Mononuclear cell (primary cell): ENCODE measurements around the gene NFX1. TPM values are rescaled to one million over a fixed set of nuclear protein-coding genes. Genes with fewer than 3 reads are reported as not detected.
A peak's percentile ranks its signal among the peaks of the same experiment; 100 is the strongest.

Experiments used
- H3K27me3 ChIP-seq: 2 replicates; pipeline ENCODE4 v1.6.0; 2011; ENCODE audit warnings: low read length, control low read depth; ENCODE audit not compliant: insufficient read depth
- H3K4me1 ChIP-seq: 2 replicates; pipeline ENCODE4 v1.5.1; 2011; ENCODE audit warnings: mild to moderate bottlenecking, low read length, control low read depth; ENCODE audit not compliant: insufficient read depth
- H3K4me3 ChIP-seq: 2 replicates; pipeline ENCODE4 v1.5.1; 2011; ENCODE audit warnings: mild to moderate bottlenecking, low read length, moderate library complexity
- H3K9me3 ChIP-seq: 2 replicates; pipeline ENCODE4 v1.5.1; 2011; ENCODE audit warnings: low read depth, mild to moderate bottlenecking, control low read depth, low read length
- total RNA-seq: library from RNA; depleted of rRNA; stranded (reverse); fragments of >200 nt; gene quantifications from one replicate; pipeline ENCODE4 v1.2.3, GENCODE V29; 2012

The NFX1 gene
- total RNA-seq, 1 donor = 32.0 TPM

DNA sequence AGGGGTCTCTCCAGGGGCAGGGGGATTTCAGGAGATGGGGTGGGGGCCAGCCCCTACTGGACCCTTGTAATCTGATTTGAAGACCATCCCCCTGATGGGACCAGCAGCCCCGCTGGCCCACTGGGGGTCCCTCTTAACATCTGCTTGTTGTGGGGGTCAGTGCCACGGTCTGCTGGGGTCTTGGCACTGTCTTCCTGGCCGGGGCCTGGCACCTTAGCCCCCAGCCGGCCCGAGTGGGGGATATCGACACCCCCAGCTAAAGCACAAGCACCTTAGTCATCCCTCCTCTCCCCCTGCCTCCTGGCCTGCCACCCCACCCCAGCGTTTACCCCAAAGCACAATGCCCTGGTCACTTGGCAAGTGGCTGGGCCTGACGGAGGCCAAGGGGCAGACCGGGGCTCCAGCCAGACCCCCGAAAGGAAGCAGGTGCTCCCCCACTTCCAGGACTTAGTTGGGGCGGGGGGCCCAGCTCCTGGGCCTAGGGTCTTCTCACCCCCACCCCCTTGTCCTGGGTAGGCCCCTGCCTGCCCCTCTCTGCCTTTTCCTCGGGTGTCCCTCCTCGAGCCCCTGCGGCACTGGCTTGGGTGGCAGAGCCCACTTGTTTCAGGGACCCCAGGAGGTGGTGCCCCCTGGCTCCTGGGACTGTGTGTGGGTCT lies 1.4 kb upstream of the NFX1 start:
- no peaks in the 10 kb centered on the region for H3K27me3 ChIP-seq
- H3K4me1 ChIP-seq = peaks cover 36% of the 10 kb centered on the region
- no peak overlapping the region for H3K4me3 ChIP-seq
- H3K9me3 ChIP-seq = no peaks in the 10 kb centered on the region

DNA sequence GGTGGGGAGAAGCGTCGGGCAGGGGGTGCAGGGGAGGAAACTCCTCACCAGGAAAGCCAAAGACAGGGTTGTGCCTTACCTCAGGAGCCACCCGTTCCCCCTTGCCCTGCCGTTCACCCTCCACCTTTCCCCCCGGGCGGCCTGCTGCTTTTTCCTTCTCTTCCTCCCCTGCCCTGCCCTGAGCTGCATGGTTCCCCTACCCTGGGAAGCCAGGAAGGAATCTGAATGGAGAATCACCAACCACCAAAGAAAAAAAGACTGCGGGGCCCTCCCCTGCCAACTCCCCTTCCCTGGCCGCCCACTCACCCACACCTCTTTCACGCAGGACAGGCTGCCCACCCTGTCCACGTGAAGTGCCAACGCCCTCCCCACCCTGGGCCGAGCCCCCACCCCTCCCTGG lies 820 bp upstream of the NFX1 start:
- Histone ChIP-seq H3K4me1 (peaks cover 38% of the 10 kb centered on the region), H3K4me3 (peak overlapping the region; percentile 53), H3K27me3 (no peaks in the 10 kb centered on the region), H3K9me3 (no peaks in the 10 kb centered on the region)

DNA sequence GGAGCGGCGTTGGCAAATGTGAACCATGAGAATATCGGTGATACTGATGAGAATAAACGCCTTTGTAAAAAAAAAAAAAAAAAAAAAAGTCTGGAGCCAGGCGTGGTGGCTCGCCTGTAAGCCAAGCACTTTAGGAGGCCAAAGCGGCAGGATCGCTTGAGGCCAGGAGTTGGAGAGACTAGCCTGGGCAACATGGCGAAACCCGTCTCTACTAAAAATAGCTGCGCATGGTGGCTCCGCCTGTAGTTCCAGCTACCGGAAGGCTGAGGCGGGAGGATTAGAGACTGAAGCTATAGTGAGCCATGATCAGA lies 425 bp upstream of the NFX1 start:
- Histone ChIP-seq H3K4me1 (peaks cover 42% of the 10 kb centered on the region), H3K4me3 (peak overlapping the region; percentile 53), H3K9me3 (no peaks in the 10 kb centered on the region), H3K27me3 (no peaks in the 10 kb centered on the region)

DNA sequence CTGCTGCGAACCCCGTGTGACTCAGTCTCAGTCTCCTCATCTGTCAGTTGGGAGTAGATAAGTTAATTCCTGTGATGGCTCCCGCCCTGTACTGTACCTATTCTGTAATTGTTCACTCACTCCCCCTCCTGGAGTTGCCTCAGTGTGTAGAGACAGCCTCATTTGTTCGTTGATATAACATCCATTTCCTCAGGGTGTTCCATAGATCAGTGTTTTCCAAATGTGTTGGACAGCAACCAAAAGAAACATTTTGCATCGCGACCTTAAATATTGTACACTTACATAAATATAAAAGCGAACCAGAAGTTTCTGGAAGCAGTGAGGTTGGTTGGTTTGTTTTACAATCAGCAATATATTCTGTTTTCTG lies 698 bp downstream of the NFX1 start:
- Histone ChIP-seq H3K4me1 (peaks cover 51% of the 10 kb centered on the region), H3K4me3 (peak overlapping the region; percentile 53)

DNA sequence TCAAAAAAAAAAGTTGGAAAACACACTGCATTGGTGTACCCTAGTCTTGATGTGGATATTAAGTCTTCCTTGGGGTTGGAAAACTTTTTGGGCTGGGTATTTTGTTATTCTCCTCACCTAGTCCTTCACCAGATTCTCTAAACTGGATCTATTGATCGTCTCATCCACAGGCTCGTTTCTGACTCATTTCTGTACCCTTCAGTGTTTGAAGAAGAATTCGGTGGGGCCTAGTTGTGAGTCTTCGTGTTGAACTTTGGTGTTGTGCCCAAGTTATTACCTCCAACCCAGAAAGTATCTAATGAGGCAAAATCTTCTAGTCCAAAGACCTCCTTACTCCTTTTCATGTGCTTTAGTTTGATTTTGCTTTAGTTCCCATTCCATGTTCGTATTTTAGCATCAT lies 1.6 kb downstream of the NFX1 start:
- Histone ChIP-seq H3K9me3 (no peaks in the 10 kb centered on the region), H3K4me1 (peaks cover 60% of the 10 kb centered on the region), H3K27me3 (no peaks in the 10 kb centered on the region), H3K4me3 (no peak overlapping the region)

More for the DNA sequence above, 698 bp downstream of the NFX1 start:
- Histone ChIP-seq H3K9me3 (no peaks in the 10 kb centered on the region), H3K27me3 (no peaks in the 10 kb centered on the region)

DNA sequence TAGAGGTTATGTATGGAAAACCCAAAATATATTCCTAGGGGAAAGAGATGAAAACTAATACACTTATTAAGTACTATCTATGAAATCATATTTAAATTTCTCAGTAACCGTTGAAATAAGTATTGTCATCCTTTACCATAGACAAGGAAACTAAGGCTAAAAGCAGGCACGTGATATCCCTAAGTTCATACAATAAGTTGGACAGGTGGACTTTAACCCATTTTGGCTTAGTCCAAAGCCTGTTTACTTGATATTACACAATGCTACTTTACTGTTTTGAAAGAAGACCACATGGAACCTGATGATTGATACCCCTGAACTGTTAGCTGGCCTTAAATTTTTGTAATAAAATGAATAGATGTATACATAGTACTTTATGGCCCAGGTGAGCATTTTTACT lies 3.5 kb downstream of the NFX1 start:
- Histone ChIP-seq H3K27me3 (no peaks in the 10 kb centered on the region), H3K4me1 (peaks cover 70% of the 10 kb centered on the region), H3K9me3 (no peaks in the 10 kb centered on the region), H3K4me3 (no peak overlapping the region)

DNA sequence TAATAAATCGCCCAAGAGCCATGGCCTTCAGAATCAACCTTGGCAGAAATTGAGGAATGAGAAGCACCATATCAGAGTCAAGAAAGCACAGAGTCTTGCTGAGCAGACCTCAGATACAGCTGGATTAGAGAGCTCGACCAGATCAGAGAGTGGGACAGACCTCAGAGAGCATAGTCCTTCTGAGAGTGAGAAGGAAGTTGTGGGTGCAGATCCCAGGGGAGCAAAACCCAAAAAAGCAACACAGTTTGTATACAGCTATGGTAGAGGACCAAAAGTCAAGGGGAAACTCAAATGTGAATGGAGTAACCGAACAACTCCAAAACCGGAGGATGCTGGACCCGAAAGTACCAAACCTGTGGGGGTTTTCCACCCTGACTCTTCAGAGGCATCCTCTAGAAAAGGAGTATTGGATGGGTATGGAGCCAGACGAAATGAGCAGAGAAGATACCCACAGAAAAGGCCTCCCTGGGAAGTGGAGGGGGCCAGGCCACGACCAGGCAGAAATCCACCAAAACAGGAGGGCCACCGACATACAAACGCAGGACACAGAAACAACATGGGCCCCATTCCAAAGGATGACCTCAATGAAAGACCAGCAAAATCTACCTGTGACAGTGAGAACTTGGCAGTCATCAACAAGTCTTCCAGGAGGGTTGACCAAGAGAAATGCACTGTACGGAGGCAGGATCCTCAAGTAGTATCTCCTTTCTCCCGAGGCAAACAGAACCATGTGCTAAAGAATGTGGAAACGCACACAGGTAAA lies 4.5 kb downstream of the NFX1 start:
- H3K27me3 ChIP-seq = no peaks in the 10 kb centered on the region
- peaks cover 70% of the 10 kb centered on the region for H3K4me1 ChIP-seq
- no peak overlapping the region for H3K4me3 ChIP-seq

DNA sequence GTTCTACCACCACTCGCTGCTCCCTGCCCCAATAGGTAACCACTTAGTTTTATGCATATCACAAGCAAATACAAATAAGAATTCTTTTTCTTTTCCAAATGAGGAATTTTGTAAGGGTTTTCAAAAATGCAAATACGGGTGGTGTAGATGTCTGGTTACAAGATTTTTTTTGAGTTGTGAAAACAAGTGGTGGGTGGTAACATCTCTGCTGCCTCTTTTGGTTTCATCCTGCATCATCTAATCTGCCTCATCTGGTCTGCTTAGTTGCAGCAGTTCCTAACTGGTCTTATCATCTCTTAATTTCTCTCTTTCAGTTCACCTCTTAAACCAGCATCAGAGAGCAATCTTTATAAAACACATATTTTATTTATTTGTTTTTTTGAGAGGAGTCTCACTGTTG lies 5.3 kb downstream of the NFX1 start:
- no peaks in the 10 kb centered on the region for H3K9me3 ChIP-seq
- H3K27me3 ChIP-seq = no peaks in the 10 kb centered on the region
- H3K4me1 ChIP-seq = peaks cover 70% of the 10 kb centered on the region
- H3K4me3 ChIP-seq = no peak overlapping the region

More for the DNA sequence above, 4.5 kb downstream of the NFX1 start:
- no peaks in the 10 kb centered on the region for H3K9me3 ChIP-seq

DNA sequence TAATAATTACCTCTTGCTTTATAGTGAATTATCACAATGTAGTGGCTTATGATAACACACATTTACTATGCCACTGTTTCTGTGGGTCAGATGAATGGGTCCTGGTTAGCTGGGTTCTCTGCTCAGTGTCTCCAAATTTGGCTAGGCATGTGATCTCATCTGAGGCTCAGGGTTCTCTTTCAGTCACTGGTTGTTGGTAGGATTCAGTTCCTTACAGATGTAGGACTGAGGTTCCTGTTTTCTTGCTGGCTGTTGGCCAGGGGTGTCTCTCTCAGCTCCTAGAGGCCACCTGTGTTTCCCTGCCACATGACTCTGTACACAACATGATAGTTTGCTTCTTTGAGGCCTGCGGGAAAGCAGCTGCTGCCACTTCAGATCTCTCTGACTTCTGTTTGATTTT lies 7.1 kb downstream of the NFX1 start:
- H3K4me1 ChIP-seq = peaks cover 55% of the 10 kb centered on the region
- H3K4me3 ChIP-seq = no peak overlapping the region
- H3K9me3 ChIP-seq = no peaks in the 10 kb centered on the region
- H3K27me3 ChIP-seq = no peaks in the 10 kb centered on the region

DNA sequence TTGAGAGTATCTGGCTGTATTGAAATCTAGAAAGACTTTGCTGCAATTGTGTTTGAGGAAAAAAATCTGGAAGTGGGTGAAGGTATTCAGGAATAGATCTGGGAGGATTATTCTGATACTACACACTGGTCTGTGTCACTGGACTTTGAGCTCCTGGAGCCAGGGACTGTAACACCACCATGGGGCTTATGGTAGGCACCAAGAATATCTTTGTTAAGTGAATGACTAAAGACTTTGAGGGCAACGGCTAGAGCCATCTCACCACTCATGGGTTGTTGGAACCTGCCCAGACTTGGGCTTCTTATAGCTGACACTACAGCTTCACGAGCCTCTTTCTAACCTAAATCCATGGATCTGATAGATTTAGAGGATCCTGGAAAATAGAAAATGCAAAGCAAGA lies 10.2 kb downstream of the NFX1 start:
- Histone ChIP-seq H3K4me1 (peaks cover 39% of the 10 kb centered on the region), H3K9me3 (no peaks in the 10 kb centered on the region), H3K27me3 (no peaks in the 10 kb centered on the region), H3K4me3 (no peak overlapping the region)

DNA sequence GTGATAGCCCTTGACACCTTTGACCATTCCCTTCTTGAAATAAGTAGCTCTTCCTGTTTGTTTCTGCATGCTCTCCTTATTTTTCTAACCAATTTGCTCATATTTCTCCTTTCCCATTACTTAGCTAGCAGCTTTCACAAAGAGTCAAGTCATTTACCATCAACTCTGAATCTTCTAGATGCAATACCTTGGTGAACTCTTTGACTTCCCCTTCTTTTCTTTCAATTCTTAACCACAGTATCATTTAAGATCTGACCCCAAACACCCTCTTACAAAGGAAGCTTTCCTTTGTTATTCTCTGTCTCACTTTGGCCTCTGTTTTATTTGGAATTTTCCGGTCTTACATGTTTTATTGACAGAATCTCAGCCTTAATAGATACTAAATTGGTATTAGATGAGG lies 14.0 kb downstream of the NFX1 start:
- Histone ChIP-seq H3K27me3 (no peaks in the 10 kb centered on the region), H3K4me3 (no peak overlapping the region), H3K4me1 (peaks cover 4% of the 10 kb centered on the region), H3K9me3 (no peaks in the 10 kb centered on the region)

DNA sequence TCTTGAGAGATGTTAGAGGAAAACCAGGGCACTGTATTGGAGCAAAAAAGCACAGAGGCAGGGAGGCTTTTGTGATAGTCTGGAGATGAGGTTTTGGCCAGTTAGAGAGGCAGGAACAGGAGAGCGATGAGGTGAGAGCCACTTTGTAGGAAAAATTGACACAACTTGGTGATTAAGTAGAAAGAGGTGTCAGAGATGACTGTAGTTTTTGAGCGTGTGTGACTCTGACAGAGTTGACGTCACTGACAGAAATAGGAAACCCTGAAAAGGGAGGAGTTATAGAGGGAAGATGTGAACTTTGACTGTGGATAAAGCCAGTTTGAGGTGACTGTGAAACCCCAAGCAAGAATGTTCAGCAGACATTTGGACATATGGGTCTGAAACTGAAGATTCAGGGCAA lies 15.7 kb downstream of the NFX1 start:
- Histone ChIP-seq H3K4me1 (peaks cover 3% of the 10 kb centered on the region), H3K27me3 (no peaks in the 10 kb centered on the region), H3K9me3 (no peaks in the 10 kb centered on the region), H3K4me3 (no peak overlapping the region)

DNA sequence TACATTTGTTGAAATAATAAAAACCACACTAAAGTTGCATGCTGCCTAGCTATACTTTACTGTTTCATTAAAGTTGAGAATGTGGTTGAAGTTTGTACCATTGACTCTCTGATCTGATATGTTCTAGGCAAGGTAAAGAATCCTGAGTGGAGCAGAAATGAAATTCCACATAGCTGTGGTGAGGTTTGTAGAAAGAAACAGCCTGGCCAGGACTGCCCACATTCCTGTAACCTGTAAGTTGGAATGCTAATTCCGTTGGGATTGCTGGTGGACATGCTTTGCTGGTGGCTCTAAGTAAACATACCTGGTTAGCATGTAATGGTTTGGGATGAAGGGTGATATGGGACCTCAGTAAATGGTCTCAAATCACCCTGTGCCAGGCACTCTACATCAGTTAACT lies 16.8 kb downstream of the NFX1 start:
- no peak overlapping the region for H3K4me3 ChIP-seq
- peaks cover 3% of the 10 kb centered on the region for H3K4me1 ChIP-seq
- H3K9me3 ChIP-seq = no peaks in the 10 kb centered on the region
- H3K27me3 ChIP-seq = no peaks in the 10 kb centered on the region

DNA sequence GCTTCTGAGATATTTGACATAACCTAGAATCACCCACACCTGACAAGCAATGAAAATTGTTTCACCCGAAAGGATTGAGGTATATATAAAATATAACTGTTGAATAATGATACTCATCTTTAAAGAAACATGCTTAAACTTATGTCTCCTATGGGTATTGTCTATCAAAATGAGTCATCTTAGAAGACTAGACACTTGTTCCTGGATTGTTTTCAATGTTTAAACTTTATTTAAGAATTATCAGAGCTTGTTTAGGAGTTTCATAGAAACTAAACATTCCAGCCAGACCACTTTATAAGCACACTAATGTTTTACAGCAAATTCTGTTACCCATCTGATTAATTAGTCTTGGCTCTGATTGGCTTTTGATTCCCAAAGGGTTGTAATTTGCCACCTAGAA lies 19.6 kb downstream of the NFX1 start:
- Histone ChIP-seq H3K27me3 (no peaks in the 10 kb centered on the region), H3K4me1 (no peaks in the 10 kb centered on the region), H3K4me3 (no peak overlapping the region), H3K9me3 (no peaks in the 10 kb centered on the region)

DNA sequence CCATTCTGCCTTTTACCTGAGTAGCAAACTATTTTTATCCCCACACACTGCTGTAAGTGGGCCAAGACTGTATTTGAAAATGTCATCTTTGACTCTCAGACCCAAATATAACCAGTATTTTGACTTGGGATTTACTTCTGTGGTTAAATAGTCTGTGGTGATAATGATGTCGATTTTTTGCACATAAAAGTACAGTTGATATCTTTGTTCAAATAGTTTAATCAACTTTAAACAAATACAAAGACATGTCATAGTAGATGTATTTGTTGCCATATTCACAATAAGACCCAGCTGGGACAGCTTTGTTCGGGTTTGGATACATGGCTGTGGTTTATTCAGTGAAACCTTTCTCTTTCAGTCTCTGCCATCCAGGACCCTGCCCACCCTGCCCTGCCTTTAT lies 20.4 kb downstream of the NFX1 start:
- Histone ChIP-seq H3K9me3 (no peaks in the 10 kb centered on the region), H3K4me1 (no peaks in the 10 kb centered on the region), H3K27me3 (no peaks in the 10 kb centered on the region), H3K4me3 (no peak overlapping the region)

DNA sequence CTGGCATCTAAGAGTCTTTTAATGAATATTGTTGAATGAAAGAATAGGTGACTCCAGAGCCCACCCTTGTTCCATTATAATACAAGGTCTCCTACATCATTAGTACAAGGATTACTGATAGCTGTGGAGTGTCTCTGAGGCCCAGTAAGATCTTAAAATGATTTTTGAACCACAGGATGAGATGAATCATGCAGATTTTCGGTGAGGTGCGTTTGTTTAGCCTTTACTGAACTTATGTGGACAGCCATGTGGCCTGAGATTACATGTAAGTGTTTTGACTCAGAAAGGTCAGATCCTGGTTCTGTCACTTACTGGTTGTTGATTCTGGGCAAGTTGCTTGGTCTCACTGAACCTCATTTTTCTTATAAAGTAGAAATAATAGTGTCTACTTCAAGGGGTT lies 21.6 kb downstream of the NFX1 start:
- Histone ChIP-seq H3K9me3 (no peaks in the 10 kb centered on the region), H3K27me3 (no peaks in the 10 kb centered on the region), H3K4me3 (no peak overlapping the region), H3K4me1 (no peaks in the 10 kb centered on the region)
